GM23248 (cell line): Measurements from ENCODE around the gene ZNF300.

Source experiments
- EZH2 ChIP-seq: fragments of 200-600 bp; sonication (generic); IDR thresholded peaks from 2 replicates; pipeline ENCODE4 v1.6.1; 2018; ENCODE audit warnings: antibody characterized with exemption, mild to moderate bottlenecking; ENCODE audit not compliant: insufficient read depth, poor library complexity, severe bottlenecking
- EZH2phosphoT487 ChIP-seq: fragments of 200-600 bp; sonication (generic); IDR thresholded peaks from 2 replicates; pipeline ENCODE4 v1.6.1; 2018; ENCODE audit warnings: antibody characterized with exemption, moderate library complexity, mild to moderate bottlenecking, low read depth; ENCODE audit not compliant: insufficient read depth

DNA sequence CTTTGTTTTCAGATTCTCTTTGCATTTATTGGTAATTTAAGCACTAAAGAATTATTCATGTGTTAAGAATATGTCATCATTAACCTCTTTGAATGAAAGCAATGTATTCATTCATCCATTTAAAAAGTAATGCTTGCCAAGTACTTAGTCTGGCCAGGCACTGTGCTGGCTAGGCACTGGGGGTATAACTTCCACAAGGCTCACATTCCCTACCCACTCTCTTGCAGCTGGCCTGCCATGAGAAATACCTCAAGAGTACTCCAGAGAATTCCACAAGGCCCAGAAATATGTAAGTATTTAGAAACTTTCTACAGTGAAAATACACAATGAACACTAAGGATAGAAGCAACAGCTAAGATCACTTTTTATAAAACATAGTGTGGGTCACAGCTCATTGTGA is 25.4 kb downstream of the ZNF300 start:
- TF ChIP-seq EZH2phosphoT487 (no peak), EZH2 (no peak)
